SK-N-SH (cell line): ENCODE data around the gene CLASP1. TPM values are rescaled to one million over a fixed set of nuclear protein-coding genes. Genes with fewer than 3 reads are reported as not detected.

ENCODE experiments used
- CTCF ChIA-PET: fragments of 300-600, 350-600 bp; formaldehyde crosslinking; extraction: SDS; loops from one replicate; lab custom pipeline; 2021; lab: Yijun Ruan, JAX
- POLR2A ChIA-PET: fragments of 350-600 bp; sonication (Branson Sonifier 250); formaldehyde crosslinking; extraction: SDS; loops from one replicate; lab custom pipeline; 2020; ENCODE audit warnings: antibody characterized with exemption, inconsistent platforms; lab: Yijun Ruan, JAX
- DNase-seq: peaks from one replicate; pipeline ENCODE4 v3.0.0; 2012
- H2AFZ ChIP-seq: fragments of 200-600 bp; sonication (generic); 2 replicates; pipeline ENCODE4 v1.8.1; 2016; ENCODE audit warnings: antibody characterized with exemption, mild to moderate bottlenecking, low read depth
- H3F3A ChIP-seq: fragments of 200-600 bp; sonication (generic); replicated peaks from 2 replicates; pipeline ENCODE3; 2016; ENCODE audit warnings: antibody characterized with exemption, mild to moderate bottlenecking; ENCODE audit not compliant: insufficient read depth
- H3K27ac ChIP-seq, 2 experiments: fragments of 200-500 bp in 1 of 2; fragments of 200-600 bp in 1 of 2; sonication (Bioruptor generic) in 1 of 2; sonication (generic), shearing (Covaris generic) in 1 of 2; 2 replicates each; pipeline versions ENCODE4 v1.5.1 to v1.6.1; 2014 to 2016; ENCODE audit warnings: low read depth in 2 of 2, inconsistent platforms in 1 of 2, low read length in 1 of 2, mild to moderate bottlenecking in 1 of 2, mixed read lengths in 1 of 2
- H3K27me3 ChIP-seq: fragments of 200-600 bp; sonication (generic), shearing (Covaris generic); 2 replicates; pipeline ENCODE4 v1.6.1; 2016; ENCODE audit warnings: mixed run types; ENCODE audit not compliant: insufficient read depth
- H3K36me3 ChIP-seq, 2 experiments: fragments of 200-500 bp in 1 of 2; fragments of 200-600 bp in 1 of 2; sonication (Bioruptor generic) in 1 of 2; sonication (generic) in 1 of 2; replicated peaks in 1 of 2; 2 replicates each; pipeline versions ENCODE3 to v1.5.1; 2014 to 2016; ENCODE audit warnings: low read length in 1 of 2, mild to moderate bottlenecking in 1 of 2; ENCODE audit not compliant: insufficient read depth in 2 of 2, control insufficient read depth in 1 of 2
- H3K4me1 ChIP-seq, 2 experiments: fragments of 200-500 bp in 1 of 2; fragments of 200-600 bp in 1 of 2; sonication (Bioruptor generic) in 1 of 2; sonication (generic), shearing (Covaris generic) in 1 of 2; 2 replicates each; pipeline versions ENCODE4 v1.5.1 to v1.6.1; 2014 to 2016; ENCODE audit warnings: low read depth in 1 of 2, low read length in 1 of 2, mixed run types in 1 of 2; ENCODE audit not compliant: insufficient read depth in 2 of 2, control insufficient read depth in 1 of 2
- H3K4me2 ChIP-seq: fragments of 200-600 bp; sonication (generic), shearing (Covaris generic); 2 replicates; pipeline ENCODE4 v1.6.1; 2017; ENCODE audit warnings: mixed run types
- H3K4me3 ChIP-seq, 2 experiments: fragments of 200-500 bp in 1 of 2; fragments of 200-600 bp in 1 of 2; sonication (Bioruptor generic) in 1 of 2; sonication (generic), shearing (Covaris generic) in 1 of 2; 2 replicates each; pipeline versions ENCODE4 v1.5.1 to v1.8.1; 2014 to 2016; ENCODE audit warnings: low read depth in 2 of 2, inconsistent platforms in 1 of 2, low read length in 1 of 2, mild to moderate bottlenecking in 1 of 2, mixed read lengths in 1 of 2, moderate library complexity in 1 of 2
- H3K79me2 ChIP-seq: fragments of 200-600 bp; sonication (generic); 2 replicates; pipeline ENCODE4 v1.8.1; 2017; ENCODE audit warnings: mild to moderate bottlenecking; ENCODE audit not compliant: insufficient read depth
- H3K9ac ChIP-seq: fragments of 200-600 bp; sonication (generic); 2 replicates; pipeline ENCODE4 v1.6.1; 2017; ENCODE audit warnings: mixed run types
- H3K9me2 ChIP-seq: fragments of 200-600 bp; sonication (generic); 2 replicates; pipeline ENCODE4 v1.6.1; 2017; ENCODE audit warnings: mixed run types
- H3K9me3 ChIP-seq: fragments of 200-600 bp; sonication (generic); 2 replicates; pipeline ENCODE4 v1.6.1; 2017; ENCODE audit warnings: mixed run types, mild to moderate bottlenecking, moderate library complexity
- H4K20me1 ChIP-seq: fragments of 200-600 bp; sonication (generic); 2 replicates; pipeline ENCODE4 v1.6.1; 2017; ENCODE audit warnings: mild to moderate bottlenecking, mixed run types; ENCODE audit not compliant: insufficient read depth
- CTCF ChIP-seq: fragments of 200-600 bp; sonication (generic); IDR thresholded peaks from 2 replicates; pipeline ENCODE4 v1.6.1; 2017; ENCODE audit warnings: antibody characterized with exemption, mild to moderate bottlenecking, moderate library complexity
- EP300 ChIP-seq, 2 experiments: IDR thresholded peaks; 2 replicates each; pipeline versions ENCODE4 v1.4.0 to v1.6.1; 2012; ENCODE audit warnings: borderline replicate concordance in 1 of 2, low read depth in 1 of 2, low read length in 1 of 2
- EZH2phosphoT487 ChIP-seq: fragments of 200-600 bp; sonication (generic); IDR thresholded peaks from 2 replicates; pipeline ENCODE4 v1.6.1; 2017; ENCODE audit warnings: low read depth, mixed run types, mild to moderate bottlenecking, antibody characterized with exemption, moderate library complexity, borderline replicate concordance
- FOSL2 ChIP-seq: IDR thresholded peaks from 2 replicates; pipeline ENCODE4 v1.4.0; 2012; ENCODE audit warnings: low read depth, mild to moderate bottlenecking, moderate library complexity, borderline replicate concordance
- FOXJ3 ChIP-seq: sonication (generic); formaldehyde crosslinking; IDR thresholded peaks from 2 replicates; pipeline ENCODE4 v1.5.1; 2020; ENCODE audit warnings: mild to moderate bottlenecking, missing genetic modification reagents
- FOXM1 ChIP-seq: IDR thresholded peaks from 2 replicates; pipeline ENCODE4 v1.4.0; 2012; ENCODE audit warnings: low read depth, mild to moderate bottlenecking
- GATA2 ChIP-seq: sonication (generic); formaldehyde crosslinking; IDR thresholded peaks from 2 replicates; pipeline ENCODE4 v1.5.0; 2020; ENCODE audit warnings: mild to moderate bottlenecking, missing genetic modification reagents
- MEF2A ChIP-seq: IDR thresholded peaks from 2 replicates; pipeline ENCODE4 v1.4.0; 2012; ENCODE audit warnings: low read depth, borderline replicate concordance
- NFIC ChIP-seq: IDR thresholded peaks from 2 replicates; pipeline ENCODE4 v1.4.0; 2012; ENCODE audit warnings: borderline replicate concordance
- RCOR1 ChIP-seq: fragments of 150-350 bp; IDR thresholded peaks from 2 replicates; pipeline ENCODE4 v1.6.1; 2017; ENCODE audit warnings: antibody characterized with exemption, low read length
- REST ChIP-seq: IDR thresholded peaks from 2 replicates; pipeline ENCODE4 v1.6.1; 2012; ENCODE audit warnings: mild to moderate bottlenecking, low read depth, low read length, moderate library complexity
- RXRA ChIP-seq: IDR thresholded peaks from 2 replicates; pipeline ENCODE4 v1.4.0; 2012; ENCODE audit warnings: low read depth, mild to moderate bottlenecking, borderline replicate concordance
- SIN3A ChIP-seq: IDR thresholded peaks from 2 replicates; pipeline ENCODE4 v1.6.1; 2012; ENCODE audit warnings: low read depth, mild to moderate bottlenecking, low read length, moderate library complexity, borderline replicate concordance
- USF1 ChIP-seq: IDR thresholded peaks from 2 replicates; pipeline ENCODE4 v1.4.0; 2012; ENCODE audit warnings: low read depth, borderline replicate concordance
- USF2 ChIP-seq: fragments of 150-350 bp; IDR thresholded peaks from 2 replicates; pipeline ENCODE4 v1.6.1; 2017; ENCODE audit warnings: antibody characterized with exemption, low read length, low read depth, borderline replicate concordance
- WGBS: methylation state at CpG from one replicate; pipeline ENCODE4 v1.1.6; 2017; ENCODE audit warnings: low lambda C conversion rate; 5-methylcytosine and 5-hydroxymethylcytosine counted together
- polyA plus RNA-seq, 3 experiments: library from polyadenylated mRNA; depleted of rRNA; stranded (reverse); fragments of >200 nt; gene quantifications; 2 replicates each; pipeline ENCODE4 v1.2.3, GENCODE V29; 2012

The CLASP1 gene
- polyA plus RNA-seq, 1 of the 3 experiments (the other 2 are of a cell fraction) = 4.9 TPM

GRCh38 chr2:121398853-121399252 lies 250.4 kb downstream of the CLASP1 start:
- Histone ChIP-seq H3K4me3 (no peak overlapping the region), H4K20me1 (no peaks in the 10 kb centered on the region), H3K4me2 (no peak overlapping the region), H3K27me3 (no peaks in the 10 kb centered on the region), H3K9me3 (no peaks in the 10 kb centered on the region), H3K9ac (no peak overlapping the region), H3K27ac (no peak overlapping the region), H3K9me2 (no peaks in the 10 kb centered on the region), H3K4me1 (peaks cover 0 to 2% of the 10 kb centered on the region in 2 experiments; a peak in 1 of 4 replicates), H3K36me3 (peaks cover 55 to 77% of the 10 kb centered on the region in 2 experiments), H2AFZ (no peak overlapping the region), H3F3A (no peaks in the 10 kb centered on the region), H3K79me2 (no peaks in the 10 kb centered on the region)
- POLR2A ChIA-PET = no interaction called here
- TF ChIP-seq RCOR1 (no peak), MEF2A (no peak), GATA2 (CRISPR knock-in tag) (no peak), CTCF (no peak), SIN3A (no peak), FOSL2 (no peak), REST (no peak), FOXJ3 (CRISPR knock-in tag) (no peak), USF1 (no peak), FOXM1 (no peak), USF2 (no peak), RXRA (no peak), NFIC (no peak), EZH2phosphoT487 (no peak), EP300 (IDR thresholded peaks at IDR 0.05; ENCODE audit: borderline replicate concordance in 1 of 2, low read depth in 1 of 2, low read length in 1 of 2) (no peak)
- CTCF ChIA-PET = interaction anchor here (0.8 to 1.8 kb wide), 2 partner anchors 320 to 323 kb away, joined by 3 to 4 read pairs; no protein-coding TSS in a partner anchor
- 90% methylated on average over 3 of the region's 3 CpGs for WGBS
- DNase-seq = no peak
